Sigmoid colon (tissue), 7 donors: ENCODE data around the gene NOXO1. TPM values are rescaled to one million over a fixed set of nuclear protein-coding genes. Genes with fewer than 3 reads are reported as not detected.

Experiments used
- DNase-seq: peaks from one replicate; pipeline ENCODE4 v3.0.0-alpha.2; 2019
- H3K27ac ChIP-seq, 4 donors: fragments of 200-600 bp; sonication (generic); one replicate each; pipeline ENCODE4 v1.5.1; 2016 to 2019; ENCODE audit warnings: mild to moderate bottlenecking in 1 of 4
- H3K27me3 ChIP-seq, 3 donors: fragments of 200-600 bp; sonication (generic); one replicate each; pipeline ENCODE4 v1.5.1; 2019; ENCODE audit warnings: mild to moderate bottlenecking in 1 of 3
- H3K36me3 ChIP-seq, 4 donors: fragments of 200-600 bp; sonication (generic); one replicate each; pipeline ENCODE4 v1.5.1; 2016 to 2019
- H3K4me1 ChIP-seq, 4 donors: fragments of 200-600 bp; sonication (generic); one replicate each; pipeline ENCODE4 v1.5.1; 2017 to 2019
- H3K4me3 ChIP-seq, 4 donors: fragments of 200-600 bp; sonication (generic); one replicate each; pipeline ENCODE4 v1.5.1; 2017 to 2019; ENCODE audit warnings: mild to moderate bottlenecking in 2 of 4, moderate library complexity in 1 of 4
- H3K9me3 ChIP-seq, 4 donors: fragments of 200-600 bp in 3 of 4; sonication (generic) in 3 of 4; one replicate each; pipeline versions ENCODE4 v1.5.1 to v1.6.1; 2013 to 2019
- CTCF ChIP-seq, 4 experiments: fragments of 450-650 bp in 3 of 4; fragments of 200-600 bp in 1 of 4; IDR thresholded peaks; one replicate each; pipeline ENCODE4 v1.5.1; 2016 to 2019; ENCODE audit warnings: antibody characterized with exemption in 4 of 4, mild to moderate bottlenecking in 3 of 4, moderate library complexity in 2 of 4
- EP300 ChIP-seq, 4 donors: sonication (generic); formaldehyde crosslinking; IDR thresholded peaks; one replicate each; pipeline ENCODE4 v1.6.1; 2017; ENCODE audit warnings: antibody characterized with exemption in 4 of 4
- POLR2A ChIP-seq, 2 donors: fragments of 450-650 bp; IDR thresholded peaks; one replicate each; pipeline ENCODE4 v1.6.1; 2016; ENCODE audit warnings: antibody characterized with exemption in 2 of 2, mild to moderate bottlenecking in 2 of 2, moderate library complexity in 2 of 2
- POLR2AphosphoS5 ChIP-seq, 4 donors: sonication (generic); formaldehyde crosslinking; IDR thresholded peaks; one replicate each; pipeline ENCODE4 v1.6.1; 2017; ENCODE audit warnings: antibody characterized with exemption in 4 of 4
- WGBS, 2 donors: extraction: QIAGEN DNeasy Blood & Tissue Kit; methylation state at CpG; one replicate each; pipeline ENCODE4 v1.1.7; 2013; 5-methylcytosine and 5-hydroxymethylcytosine counted together
- intact Hi-C: fragments of 100-400 bp; cut with DNase I; formaldehyde crosslinking; loops from one replicate; pipeline ENCODE4 v1.15.1; 2023
- polyA plus RNA-seq, 3 donors: library from polyadenylated mRNA; stranded (reverse); fragments of 200-250 nt; gene quantifications; one replicate each; pipeline ENCODE4 v1.2.3, GENCODE V29; 2013
- total RNA-seq, 4 donors: library from RNA; depleted of rRNA; stranded (reverse); fragments of >200 nt; gene quantifications; one replicate each; pipeline ENCODE4 v1.1.0, GENCODE V29; 2016
- donor health status: healthy with polysubstance abuse.
- donor health status: Bipolar disorder and iron deficiency.
- donor health status: healthy.

NOXO1 gene
- total and polyA plus RNA-seq, 7 donors = 13.8 to 47.3 (median 15.0) TPM; not detected in 4

DNA sequence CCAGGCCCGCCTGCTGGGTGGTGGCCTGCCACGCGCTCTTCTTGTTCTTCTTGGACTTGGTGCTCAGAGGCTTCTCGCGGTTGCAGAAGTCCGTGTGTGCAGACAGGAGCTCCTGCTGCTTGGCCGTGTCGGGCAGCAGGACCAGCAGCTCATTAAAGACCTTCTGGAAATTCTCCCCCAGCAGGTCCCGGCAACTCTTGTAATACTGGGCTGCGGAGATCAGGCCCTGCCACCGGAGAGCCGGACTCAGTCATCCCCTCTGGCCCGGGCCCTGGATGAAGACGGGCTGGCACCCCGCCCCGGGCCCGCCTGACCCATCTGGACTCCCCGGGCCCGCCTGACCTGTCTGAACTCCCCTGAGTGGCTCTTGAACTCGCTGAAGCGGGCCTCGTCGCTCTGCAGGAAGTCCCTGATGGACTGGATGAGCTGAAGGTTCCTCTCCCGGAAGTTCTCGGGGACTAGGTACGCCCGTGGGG, 17.1 kb upstream of the NOXO1 start:
- Histone ChIP-seq H3K4me3 (no peak overlapping the region), H3K27ac (peak overlapping the region in 2 of 4 donors; percentile 31 to 49), H3K9me3 (no peaks in the 10 kb centered on the region), H3K4me1 (peaks cover 0 to 9% (median 1%) of the 10 kb centered on the region in 4 donors), H3K36me3 (peaks cover 36 to 64% (median 49%) of the 10 kb centered on the region in 4 donors), H3K27me3 (peaks cover 0 to 2% (median 0%) of the 10 kb centered on the region in 3 donors)
- intact Hi-C loops = no loop called here
- DNase-seq = no peak
- TF ChIP-seq EP300 (IDR thresholded peaks at IDR 0.05) (no peak), POLR2A (IDR thresholded peaks at IDR 0.05) (no peak), CTCF (IDR thresholded peaks at IDR 0.05) (no peak), POLR2AphosphoS5 (IDR thresholded peaks at IDR 0.05) (no peak)
- WGBS, 2 donors = 88 to 93% methylated on average over 27 of the region's 27 CpGs

DNA sequence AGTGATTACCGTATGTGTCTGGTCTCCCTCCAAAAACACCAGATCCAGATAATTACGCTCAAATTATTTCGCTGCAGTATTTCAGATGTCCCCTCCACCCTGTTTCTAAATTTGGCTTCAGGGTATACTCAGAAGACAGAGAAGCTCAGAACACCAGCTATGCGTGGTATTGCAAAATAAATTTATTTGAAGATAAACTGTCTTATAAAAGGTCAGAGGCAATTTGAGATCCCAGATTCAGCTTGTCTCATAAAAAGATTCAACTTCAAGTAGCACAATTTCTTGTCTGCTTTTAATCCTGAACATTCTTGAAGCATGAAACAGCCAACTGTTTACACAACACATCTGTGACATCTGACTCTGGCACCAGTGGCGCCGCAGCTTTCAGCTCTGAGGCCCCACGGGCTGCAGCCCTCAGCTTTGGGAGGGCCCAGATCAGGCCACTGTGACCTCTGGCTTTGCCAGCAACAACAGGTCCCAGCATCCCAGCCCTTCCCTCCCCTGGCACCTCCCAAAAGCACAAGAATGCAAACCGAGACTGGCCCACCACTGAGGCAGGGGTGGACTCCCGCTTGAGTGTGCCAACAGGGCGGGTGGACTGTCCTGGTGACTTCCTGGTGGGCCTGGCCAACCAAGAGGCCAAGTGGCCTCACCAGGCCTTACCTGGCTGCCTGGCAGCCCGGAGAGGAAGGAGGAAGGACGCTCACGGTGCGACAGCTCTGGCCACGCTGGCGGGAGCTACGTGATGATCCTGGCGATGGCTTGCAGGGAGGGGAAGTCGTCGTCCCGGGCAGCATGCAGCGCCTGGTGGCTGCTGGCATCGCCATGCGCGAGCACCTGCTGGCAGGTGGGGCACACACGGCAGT, 16.5 kb upstream of the NOXO1 start:
- Histone ChIP-seq H3K9me3 (no peaks in the 10 kb centered on the region), H3K27ac (peak overlapping the region in 2 of 4 donors; percentile 31 to 68), H3K36me3 (peaks cover 36 to 57% (median 45%) of the 10 kb centered on the region in 4 donors), H3K4me1 (peaks cover 0 to 9% (median under 1%) of the 10 kb centered on the region in 4 donors), H3K4me3 (no peak overlapping the region), H3K27me3 (peaks cover 0 to 8% (median 6%) of the 10 kb centered on the region in 3 donors)
- no peak for DNase-seq
- TF ChIP-seq POLR2AphosphoS5 (IDR thresholded peaks at IDR 0.05) (no peak), EP300 (IDR thresholded peaks at IDR 0.05) (no peak), CTCF (IDR thresholded peaks at IDR 0.05) (no peak), POLR2A (IDR thresholded peaks at IDR 0.05) (no peak)
- intact Hi-C loops = no loop called here
- 80 to 85% methylated on average over 26 of the region's 26 CpGs for WGBS, 2 donors

DNA sequence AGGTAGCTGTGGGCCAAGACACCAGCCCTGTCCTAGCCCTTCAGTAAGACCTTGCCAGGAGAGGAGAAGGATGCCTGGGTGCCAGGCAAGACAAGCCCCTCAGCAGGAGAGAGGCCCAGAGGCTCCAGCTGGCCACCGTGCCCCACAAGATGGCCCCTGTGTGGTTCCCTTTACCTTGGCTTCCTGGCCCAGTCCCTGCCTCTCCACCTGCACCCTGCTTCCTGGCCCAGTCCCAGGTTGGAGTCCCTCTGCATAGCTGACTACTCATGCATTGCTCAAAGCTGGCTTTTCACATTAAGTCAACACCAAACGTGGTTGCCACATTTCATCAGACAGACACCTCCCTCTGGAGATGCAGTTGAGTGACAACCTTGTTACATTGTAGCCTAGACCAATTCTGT, 12.5 kb upstream of the NOXO1 start:
- DNase-seq = no peak
- Histone ChIP-seq H3K27me3 (peaks cover 37 to 47% (median 45%) of the 10 kb centered on the region in 3 donors), H3K9me3 (no peaks in the 10 kb centered on the region), H3K36me3 (peaks cover 4 to 18% (median 9%) of the 10 kb centered on the region in 4 donors), H3K27ac (no peak overlapping the region), H3K4me1 (peaks cover 0 to 34% (median 29%) of the 10 kb centered on the region in 4 donors), H3K4me3 (no peak overlapping the region)
- WGBS, 2 donors = 50% methylated on average over 2 of the region's 2 CpGs
- intact Hi-C loops = no loop called here
- TF ChIP-seq EP300 (IDR thresholded peaks at IDR 0.05) (no peak), POLR2AphosphoS5 (IDR thresholded peaks at IDR 0.05) (no peak), POLR2A (IDR thresholded peaks at IDR 0.05) (no peak), CTCF (IDR thresholded peaks at IDR 0.05) (no peak)

GRCh38 chr16:1992704-1993317, 11.5 kb upstream of the NOXO1 start:
- WGBS, 2 donors = 56 to 80% methylated on average over 50 of the region's 50 CpGs
- Histone ChIP-seq H3K36me3 (peaks cover 0 to 8% (median under 1%) of the 10 kb centered on the region in 4 donors), H3K9me3 (no peaks in the 10 kb centered on the region), H3K27me3 (peaks cover 37 to 50% (median 49%) of the 10 kb centered on the region in 3 donors), H3K4me1 (peaks cover 0 to 30% (median 29%) of the 10 kb centered on the region in 4 donors), H3K4me3 (peak overlapping the region in 3 of 4 donors; percentile 21 to 40 (median 36)), H3K27ac (no peak overlapping the region)
- DNase-seq = no peak
- intact Hi-C loops = no loop called here
- TF ChIP-seq POLR2AphosphoS5 (IDR thresholded peaks at IDR 0.05) = no peak
- TF ChIP-seq POLR2A (IDR thresholded peaks at IDR 0.05) = no peak
- TF ChIP-seq EP300 (IDR thresholded peaks at IDR 0.05) = no peak
- no peak for TF ChIP-seq CTCF (IDR thresholded peaks at IDR 0.05)
